ENCODE data around the gene SSRP1. TPM values are rescaled to one million over a fixed set of nuclear protein-coding genes. Genes with fewer than 3 reads are reported as not detected.
"Not testable (repeated sequence)": the region's sequence is repeated elsewhere in the genome, so short reads cannot be mapped to it uniquely, and the experiment has no call there.

The SSRP1 gene
- total RNA-seq, 1 experiment from 2014 or later: 249 TPM

DNA sequence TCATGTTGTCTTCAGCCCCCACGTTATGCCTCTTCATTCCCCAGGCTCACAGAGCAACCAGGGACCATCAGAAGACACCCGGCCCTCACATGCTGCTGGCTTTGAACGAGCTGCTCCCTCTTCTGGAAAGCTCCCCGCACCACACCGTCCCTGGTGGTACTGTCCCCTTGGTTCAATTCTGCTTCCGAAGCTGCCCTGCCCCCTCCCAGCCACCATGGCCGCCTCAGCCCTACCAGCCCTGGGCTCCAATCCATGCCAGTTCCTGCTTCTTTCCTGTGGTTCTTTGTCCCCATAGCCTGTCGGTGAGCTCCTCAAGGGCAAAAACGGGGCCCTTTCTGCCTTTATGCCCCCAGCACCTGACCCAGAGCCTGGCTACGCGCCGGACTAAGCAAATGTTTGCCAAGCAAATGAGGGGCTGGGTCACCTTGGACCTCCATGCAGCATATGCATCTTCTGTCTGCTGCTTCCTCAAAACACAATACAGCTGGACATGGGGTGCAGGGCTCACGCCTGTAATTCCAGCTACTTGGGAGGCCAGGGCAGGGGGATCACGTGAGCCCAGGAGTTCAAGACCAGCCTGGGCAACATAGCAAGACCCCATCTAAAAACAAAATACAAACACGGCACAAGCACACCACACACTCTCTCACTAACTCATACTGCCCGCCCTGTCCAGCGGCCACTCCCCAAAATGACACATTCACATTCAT, 32.3 kb downstream of the SSRP1 start:
- DNase-seq (ENCODE audit: low read depth): peak; percentile 79

DNA sequence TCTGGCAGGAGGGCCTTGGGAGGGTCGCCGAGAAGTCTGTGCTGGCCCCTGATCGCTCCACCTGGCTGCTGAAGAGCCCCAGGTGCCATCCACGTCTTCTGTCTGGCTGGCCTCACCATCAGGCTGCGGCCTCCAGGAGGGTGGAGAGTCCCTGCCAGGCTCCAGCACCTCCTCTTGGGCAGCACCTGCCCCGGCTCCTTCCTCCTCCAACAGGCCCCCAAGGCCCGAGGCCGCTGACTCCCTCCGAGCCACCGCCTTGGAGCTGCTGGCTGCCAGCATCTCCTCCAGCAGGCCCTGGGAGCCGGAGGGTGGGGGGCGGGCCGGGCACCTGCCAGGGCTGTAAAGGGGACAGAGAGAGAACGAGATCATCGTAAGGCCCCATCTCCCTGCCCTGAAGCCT, 33.2 kb downstream of the SSRP1 start:
- no peak for DNase-seq (ENCODE audit: low read depth)

DNA sequence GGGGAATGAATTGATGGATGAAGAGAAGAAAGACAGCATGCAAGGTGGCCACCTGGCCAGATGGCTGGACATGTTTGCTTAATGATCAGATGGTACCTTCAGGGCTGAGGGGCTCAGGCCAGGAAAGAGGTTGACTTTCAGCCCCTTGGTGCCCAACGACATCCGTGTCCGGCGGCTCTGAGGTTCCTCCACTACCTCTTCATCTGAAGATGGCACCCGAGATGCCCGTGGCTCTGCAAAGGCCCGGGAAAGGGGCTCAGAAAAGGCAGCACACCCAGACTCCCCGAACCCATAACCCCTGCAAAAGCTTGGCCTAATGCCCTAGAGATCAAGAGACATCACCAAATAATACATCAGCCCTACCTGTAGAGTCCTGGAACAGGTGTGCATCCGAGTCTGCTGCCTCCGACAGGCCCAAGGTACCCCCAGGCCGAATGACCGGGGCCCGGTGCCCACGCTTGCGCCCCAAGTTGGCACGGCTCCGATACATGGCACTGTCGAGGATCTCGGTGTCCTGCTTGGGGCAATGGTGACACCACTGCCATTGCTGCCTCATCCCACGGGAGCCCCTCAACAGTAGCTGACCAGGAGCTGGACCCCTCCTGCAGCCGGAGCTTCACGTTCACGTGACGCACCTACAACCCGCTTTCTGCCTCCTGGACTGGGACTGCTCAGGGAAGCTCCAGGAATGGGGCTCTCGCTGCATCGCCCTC, 33.8 kb downstream of the SSRP1 start:
- no peak for DNase-seq (ENCODE audit: low read depth)

DNA sequence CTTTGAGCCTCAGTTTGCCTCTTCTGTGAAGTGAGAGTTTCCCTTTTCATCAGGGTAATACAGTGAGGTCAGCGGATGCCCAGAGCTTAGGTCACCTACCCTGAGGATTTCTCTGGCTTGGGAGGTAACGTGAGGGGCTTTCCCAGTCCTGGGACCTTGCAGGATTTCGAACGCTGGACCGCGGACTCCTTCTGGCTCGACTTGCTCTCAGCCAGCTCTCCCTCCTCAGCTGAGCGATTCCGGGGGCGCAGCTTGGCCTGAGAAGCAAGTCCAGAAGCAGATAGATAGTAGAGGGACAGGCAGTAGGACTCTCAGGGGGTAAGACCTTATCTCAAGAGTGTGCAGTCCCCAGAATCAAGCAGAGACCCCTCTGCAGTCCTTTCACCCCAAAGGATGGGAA, 34.9 kb downstream of the SSRP1 start:
- no peak for DNase-seq (ENCODE audit: low read depth)

DNA sequence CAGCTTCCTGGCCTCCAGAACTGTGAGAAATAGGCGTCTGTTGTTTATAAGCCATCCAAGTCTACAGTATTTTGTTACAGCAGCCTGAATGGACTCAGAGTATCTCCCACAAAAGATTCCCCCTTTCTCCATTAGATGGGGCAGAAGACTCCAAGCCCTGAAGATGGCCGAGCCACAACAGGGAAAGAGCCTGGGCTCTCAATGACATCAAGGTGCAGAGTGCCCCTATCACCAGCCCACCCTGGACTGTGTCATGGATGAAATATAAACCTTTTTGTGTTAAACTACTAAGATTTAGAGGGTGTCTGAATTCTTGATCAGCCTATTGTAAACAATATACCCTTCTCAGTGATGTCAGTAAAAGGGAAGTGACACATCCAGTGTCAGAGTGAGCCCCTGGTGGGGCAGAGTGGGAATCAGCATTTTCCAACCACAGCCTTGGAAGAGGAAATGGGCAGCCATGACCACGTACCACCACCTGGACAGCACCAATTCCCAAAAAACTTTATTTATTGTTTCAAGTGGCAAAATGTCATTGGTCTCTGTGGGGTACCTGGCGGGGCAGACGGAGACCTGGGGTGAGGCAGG, 36.4 kb downstream of the SSRP1 start:
- DNase-seq (ENCODE audit: low read depth): peak; percentile 79

DNA sequence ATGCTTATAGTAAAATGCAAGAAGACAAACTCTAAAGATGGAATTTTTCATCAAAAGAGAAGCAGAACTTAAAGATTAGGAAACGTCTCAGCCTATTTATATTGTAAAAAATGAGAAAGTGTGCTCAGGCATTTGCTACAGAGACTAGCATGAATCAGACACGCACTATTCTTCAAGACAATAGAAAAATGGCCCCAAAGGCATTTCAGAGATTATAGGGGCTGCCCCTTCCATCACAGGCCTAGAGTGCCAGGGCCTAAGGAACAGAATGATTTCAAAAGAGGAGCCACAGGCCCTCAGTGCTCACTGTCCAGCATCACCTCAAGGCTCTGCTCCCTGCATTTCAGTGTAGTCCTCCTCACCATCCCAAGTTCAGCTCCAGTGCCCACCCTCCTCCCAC, 38.5 kb downstream of the SSRP1 start:
- DNase-seq (ENCODE audit: low read depth): no peak

DNA sequence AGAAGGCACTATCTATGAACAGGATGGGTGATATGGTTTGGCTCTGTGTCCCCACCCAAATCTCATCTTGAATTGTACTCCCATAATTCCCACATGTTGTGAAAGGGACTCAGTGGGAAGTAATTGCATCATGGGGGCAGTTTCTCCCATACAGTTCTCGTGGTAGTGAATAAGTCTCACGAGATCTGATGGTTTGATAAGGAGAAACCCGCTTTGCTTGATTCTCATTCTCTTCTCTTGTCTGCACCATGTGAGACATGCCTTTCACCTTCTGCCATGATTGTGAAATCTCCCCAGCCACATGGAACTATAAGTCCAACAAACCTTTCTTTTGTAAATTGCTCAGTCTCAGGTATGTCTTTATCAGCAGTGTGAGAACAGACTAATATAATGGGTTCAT, 39.5 kb downstream of the SSRP1 start:
- not testable (repeated sequence) for DNase-seq (ENCODE audit: low read depth)

DNA sequence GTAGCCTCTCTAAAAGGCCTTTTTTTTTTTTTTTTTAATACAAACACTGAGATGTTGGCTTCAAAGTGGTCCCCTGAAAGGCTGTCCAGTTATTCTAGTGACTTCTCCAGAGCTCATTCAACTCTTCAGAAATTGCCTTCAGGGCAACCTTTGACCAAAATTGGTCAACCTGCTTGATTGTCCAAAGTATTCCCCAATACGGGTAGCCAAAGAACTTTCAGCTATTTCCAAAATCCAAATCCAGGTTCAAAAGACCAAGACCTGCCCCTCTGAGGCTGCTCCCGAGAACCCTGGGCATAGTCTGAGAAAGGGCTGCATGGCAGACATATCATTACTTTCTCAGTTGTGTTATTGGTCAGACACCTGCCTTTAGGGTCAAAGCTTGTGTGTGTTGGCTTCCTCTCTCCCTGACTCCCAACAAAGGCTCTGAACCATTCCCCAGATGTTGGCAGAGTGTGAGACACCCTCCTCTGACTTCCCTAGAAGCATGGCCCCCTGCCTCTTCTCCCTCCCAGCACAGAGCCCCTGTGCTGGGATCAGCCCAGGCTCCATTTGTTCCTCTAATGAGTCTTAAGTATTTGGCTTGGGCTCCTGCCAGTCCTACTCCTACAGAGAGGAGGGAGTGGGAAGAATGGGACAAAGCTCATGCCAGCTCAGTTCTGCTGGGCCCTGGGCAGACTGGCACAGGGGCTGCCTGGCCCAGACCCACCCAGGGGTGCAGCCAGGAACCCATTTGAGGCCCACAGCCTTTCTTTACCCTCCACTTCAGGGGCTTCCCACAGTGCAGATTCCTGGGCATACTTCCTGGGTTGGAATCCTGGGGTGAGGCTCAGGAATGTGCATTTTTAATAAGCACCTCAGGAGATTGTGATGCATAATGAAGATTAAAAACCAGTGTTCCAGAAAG, 41.2 kb downstream of the SSRP1 start:
- no peak for DNase-seq (ENCODE audit: low read depth)

DNA sequence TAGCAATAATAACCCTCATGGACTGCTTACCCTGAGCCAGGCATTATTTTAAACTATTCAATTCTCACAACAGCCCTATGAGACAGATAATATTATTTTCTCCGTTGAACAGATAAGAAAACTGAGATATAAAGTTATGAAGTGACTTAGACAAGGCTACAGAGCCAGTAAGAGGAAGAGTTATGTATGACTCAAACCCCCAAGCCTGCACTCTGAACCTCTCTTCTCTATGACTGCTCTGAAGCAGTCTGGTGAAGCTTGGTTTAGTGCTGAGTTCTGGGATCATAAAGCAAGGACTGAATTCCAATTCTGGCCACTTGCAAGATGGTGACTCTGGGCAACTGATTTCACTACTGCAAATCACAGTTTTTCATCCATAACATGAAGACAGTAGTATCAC, 45.4 kb downstream of the SSRP1 start:
- DNase-seq (ENCODE audit: low read depth): peak; percentile 42

DNA sequence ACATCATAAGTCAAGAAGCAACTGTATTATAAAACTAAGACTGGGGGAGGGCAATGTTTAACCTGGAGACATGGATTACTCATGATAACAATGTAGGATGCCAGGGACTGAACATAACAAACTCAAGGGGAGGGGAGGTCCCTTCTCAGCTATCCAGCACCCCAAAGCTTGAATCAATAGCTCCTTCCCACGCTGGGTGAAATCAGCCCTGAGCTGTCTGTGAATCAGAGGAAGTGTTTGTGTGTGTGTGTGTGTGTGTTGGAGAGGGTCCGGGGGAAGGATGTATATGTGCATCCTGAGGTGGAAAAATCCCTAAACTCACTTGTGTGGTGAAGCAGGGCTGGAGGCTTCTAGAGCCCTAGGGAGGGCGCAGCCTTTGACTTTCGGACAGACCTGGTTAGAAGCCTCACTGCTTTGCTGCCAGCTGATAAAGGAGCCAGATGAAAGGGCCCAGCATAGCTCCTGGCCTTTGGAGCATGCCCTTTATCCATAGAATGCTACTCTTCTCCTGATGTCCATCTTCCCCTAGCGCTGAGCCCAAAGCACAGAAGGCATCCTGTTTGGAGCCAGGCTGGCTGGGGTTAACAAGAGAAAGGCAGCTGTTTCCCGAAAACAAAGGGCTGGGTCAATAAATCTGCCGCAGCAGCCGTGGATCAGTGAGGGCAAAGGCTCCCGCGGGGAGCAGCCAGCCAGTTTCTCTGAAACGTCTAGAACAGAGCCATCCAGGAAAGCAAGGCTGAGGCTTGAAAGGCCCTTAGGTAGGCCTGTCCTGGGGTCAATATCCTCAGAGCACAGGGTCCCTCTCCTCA, 46.7 kb downstream of the SSRP1 start:
- peak; percentile 84 for DNase-seq (ENCODE audit: low read depth)

DNA sequence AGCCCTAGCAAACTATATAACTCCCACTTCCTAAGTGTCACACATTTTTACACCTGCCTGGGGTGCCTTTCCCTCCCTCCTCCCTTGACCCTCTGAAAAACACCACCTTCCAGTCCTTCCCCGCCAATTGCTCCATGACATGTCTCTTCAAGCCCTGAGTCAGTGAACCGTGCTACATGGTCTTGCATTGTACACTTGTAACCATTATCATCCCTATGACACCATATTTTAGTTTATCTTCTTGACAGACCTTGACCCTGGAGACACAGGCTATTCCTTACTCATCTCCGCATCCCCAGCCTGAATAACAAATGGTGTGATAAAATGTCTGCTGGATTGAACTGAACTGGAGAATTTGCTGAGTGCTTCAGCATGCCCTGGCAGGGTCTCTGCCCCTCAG, 47.8 kb downstream of the SSRP1 start:
- no peak for DNase-seq (ENCODE audit: low read depth)

DNA sequence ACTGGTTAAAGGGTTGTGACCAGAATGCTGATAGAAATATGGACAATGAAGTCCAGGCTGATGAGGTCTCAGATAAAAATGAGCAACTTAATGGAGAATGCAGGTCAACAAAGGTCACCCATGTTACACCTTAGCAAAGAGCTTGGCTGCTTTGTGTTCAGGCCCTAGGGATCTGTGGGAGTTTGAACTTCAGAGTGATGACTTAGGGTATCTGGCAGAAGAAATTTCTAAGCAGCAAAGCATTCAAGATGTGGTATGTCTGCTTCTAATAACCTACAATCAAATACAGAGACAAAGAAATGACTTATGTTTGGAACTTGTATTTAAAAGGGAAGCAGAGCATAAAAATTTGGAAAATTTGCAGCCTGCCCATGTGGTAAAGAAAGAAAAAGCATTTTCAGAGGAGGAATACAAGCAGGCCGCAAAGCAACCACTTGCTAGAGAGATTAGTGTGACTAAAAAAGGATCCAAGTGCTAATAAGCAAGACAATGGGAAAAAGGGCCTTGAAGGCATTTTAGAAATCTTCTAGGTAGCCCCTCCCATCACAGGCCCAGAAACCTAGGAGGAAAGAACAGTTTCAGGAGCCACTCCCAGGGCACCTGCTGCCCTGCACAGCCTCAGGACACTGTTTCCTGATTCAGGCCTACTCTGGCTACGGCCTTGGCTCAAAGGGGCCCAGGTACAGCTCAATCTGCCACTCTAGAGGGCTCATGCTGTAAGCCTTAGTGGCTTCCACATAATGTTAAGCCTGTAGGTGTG, 52.3 kb downstream of the SSRP1 start:
- no peak for DNase-seq (ENCODE audit: low read depth)

DNA sequence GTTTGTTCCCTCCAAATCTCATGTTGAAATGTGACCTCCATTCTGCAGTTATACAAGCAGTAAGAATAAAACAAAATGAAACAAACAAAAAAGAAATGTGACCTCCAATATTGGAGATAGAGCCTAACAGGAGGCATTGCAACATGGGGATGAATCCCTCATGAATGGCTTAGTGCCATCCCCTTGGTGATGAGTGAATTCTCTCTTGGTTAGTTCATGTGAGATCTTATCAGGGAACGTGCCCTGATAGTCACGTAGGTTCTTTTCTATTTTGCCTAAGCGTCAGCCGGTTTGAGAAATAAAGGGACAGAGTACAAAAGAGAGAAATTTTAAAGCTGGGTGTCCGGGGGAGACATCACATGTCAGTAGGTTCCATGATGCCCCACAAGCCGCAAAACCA, 54.1 kb downstream of the SSRP1 start:
- DNase-seq (ENCODE audit: low read depth): not testable (repeated sequence)

DNA sequence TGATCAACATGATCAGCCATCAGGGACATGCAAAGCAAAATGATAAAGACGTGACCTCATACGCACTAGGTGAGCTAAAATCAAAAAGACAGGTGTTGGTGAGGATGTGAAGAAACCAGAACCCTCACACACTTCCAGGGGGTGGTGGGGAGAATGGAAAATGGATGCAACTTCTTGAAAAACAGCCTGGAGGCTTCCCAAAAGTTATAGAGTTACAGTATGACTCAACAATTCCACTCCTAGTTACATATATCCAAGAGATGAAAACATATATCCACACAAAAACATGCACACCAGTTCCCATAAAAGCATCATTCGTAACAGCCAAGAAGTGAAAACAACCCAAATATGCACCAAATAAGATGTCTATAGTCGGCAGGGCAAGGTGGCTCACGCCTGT, 56.6 kb downstream of the SSRP1 start:
- DNase-seq (ENCODE audit: low read depth): no peak

DNA sequence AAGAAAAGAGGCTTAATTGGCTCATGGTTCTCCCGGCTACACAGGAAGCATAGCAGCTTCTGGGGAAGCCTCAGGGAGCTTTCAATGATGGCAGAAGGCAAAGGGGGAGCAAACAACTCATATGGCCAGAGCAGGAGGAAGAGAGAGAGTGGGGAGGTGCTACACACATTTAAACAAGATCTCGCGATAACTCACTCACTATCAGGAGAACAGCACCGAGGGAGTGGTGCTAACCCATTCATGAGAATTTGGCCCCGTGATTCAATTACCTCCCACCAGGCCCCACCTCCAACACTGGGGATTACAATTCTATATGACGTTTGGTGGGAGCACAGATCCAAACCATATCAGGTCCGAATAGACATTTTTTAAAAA, 57.0 kb downstream of the SSRP1 start:
- DNase-seq (ENCODE audit: low read depth): no peak

DNA sequence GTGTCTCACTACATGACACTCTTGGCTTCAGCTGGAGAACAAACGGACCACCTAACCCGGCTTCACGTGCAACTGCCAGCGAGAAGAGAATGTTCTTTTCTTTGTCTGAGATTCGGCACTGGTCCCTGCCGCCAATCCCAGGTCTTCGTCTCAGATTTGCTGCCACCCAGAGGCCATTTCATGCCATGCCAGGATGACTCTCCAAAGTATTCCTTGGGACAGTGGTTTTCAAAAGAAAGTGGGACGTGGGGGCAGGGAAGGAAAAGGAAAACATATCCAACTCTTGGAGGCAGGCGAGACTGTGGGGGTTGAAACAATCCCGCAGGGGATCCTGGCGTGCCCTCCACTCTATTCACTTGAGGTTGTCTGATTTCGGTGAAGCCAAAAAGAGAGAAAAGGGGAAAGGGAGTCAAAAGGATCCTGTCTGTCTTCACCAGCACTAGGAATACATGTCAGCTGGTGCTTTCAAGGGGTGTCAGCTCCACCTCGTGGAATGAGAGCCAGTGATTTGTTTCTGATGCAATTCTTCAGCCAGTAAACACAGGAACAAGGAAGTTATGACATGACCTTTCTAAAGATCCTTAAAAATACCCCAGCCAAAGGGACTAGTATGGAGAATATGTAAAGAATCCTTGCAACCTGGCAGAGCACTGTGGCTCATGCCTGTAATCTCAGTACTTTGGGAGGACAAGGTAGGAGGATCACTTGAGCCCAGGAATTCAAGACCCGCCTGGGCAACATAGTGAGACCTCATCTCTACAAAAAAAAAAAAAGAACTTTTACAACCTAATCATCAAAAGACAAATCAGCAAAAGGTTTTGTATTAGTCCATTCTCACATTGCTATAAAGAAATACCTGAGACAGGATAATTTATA, 57.6 kb downstream of the SSRP1 start:
- peak; percentile 72 for DNase-seq (ENCODE audit: low read depth)

DNA sequence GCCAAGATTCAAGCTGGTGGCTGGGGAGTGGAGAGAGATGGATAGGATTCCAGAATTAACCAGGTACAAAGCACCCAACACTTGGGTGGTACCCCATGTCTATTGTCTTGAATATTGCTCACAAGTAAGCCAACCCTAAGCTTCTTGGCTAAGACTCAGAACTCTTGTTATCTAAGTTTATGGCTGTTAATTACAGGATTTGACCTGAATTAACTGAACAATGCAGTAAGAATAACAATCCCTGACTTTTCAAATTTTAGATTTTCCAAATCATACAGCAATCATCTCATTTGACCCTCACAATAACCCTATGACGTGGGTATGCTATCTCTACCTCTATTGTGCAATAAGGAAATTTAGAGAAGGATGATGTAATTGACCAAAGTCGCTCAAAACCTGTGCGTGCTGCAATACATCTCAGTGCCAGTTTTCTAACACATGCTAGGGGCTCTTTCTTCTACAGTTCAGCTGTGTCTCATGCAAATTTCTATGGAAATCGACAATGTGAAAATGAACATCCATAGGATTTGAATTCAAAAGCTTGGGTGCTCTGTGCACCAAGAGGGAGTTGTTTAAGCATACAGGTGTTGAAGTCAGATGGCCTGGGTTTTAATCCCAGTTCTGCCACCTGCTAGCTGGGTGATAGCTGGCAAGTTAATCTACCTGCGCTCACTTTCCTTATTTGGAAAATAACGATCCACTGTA, 58.6 kb downstream of the SSRP1 start:
- no peak for DNase-seq (ENCODE audit: low read depth)

DNA sequence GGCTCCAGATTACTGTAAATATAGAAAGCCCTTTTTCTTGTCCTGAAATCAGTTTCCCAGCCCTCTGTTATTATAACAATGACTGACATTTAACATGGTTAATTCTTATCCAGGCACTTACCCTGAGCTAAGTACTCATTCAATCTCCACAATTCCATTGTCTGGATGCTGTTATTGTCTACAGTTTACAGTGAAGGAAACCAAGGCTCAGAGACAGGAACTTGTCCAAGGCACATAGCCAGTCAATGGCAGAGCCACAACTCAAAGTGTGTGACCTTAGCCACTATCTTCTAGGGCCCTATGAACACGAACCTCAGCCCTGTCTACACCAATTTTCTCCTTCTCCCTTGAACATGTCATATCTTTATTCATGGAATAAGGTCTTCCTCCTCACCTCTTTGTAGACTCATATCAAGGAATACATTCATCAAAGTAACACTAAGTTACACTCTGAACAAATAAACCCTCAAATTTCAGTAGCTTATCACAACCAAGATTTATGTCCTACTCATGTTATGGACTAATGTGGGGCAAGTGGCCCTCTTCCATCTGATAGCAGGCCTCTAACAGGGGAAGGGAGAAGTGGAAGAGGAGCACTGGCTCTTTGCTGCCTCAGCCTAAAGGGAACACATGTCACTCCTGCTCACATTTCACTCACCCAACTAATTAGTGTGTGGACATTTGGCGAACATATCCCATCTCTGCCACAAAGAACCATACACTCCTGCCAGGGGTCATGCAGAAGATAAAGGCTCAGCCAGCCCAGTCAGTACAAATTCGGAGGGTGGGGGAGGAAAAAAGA, 59.3 kb downstream of the SSRP1 start:
- no peak for DNase-seq (ENCODE audit: low read depth)
